ENCODE results near the gene ITPR1. TPM values are rescaled to one million over a fixed set of nuclear protein-coding genes. Genes with fewer than 3 reads are reported as not detected.

ITPR1 gene
- total and polyA plus RNA-seq, 10 of the 15 experiments (the other 5 are each of a cell fraction or from before 2014, with no cell fraction given) = 12.2 to 239 (median 28.4) TPM

- peak; percentile 93; the same call in 1 of the 2 replicates for TF ChIP-seq ESRRA (IDR thresholded peaks at IDR 0.05; ENCODE audit: low read length)
- no peak for TF ChIP-seq EP300 (IDR thresholded peaks at IDR 0.05; ENCODE audit: borderline replicate concordance in 1 of 2, control insufficient read depth in 1 of 2, low read depth in 2 of 2, low read length in 2 of 2)
- no peak for TF ChIP-seq NFIC (IDR thresholded peaks at IDR 0.05; ENCODE audit: low read depth, low read length)
- TF ChIP-seq IKZF2 (IDR thresholded peaks at IDR 0.05) = peak; percentile 28 to 68; a peak in 3 of 4 replicates
- TF ChIP-seq BHLHE40 (IDR thresholded peaks at IDR 0.05; ENCODE audit: borderline replicate concordance in 1 of 2, low read depth in 2 of 2, low read length in 1 of 2) = peak; percentile 52 to 65; a peak in 2 of 4 replicates
- TF ChIP-seq DPF2 (IDR thresholded peaks at IDR 0.05) = no peak
- peak; percentile 47; the same call in 1 of the 2 replicates for TF ChIP-seq RELB (IDR thresholded peaks at IDR 0.05; ENCODE audit: low read depth)
- TF ChIP-seq ATF7 (IDR thresholded peaks at IDR 0.05; ENCODE audit: low read depth) = peak; percentile 26
Observed at GRCh38 chr3:4507024-4507596, 14.0 kb downstream of the ITPR1 start (continued).

Measured in GM12878 (cell line).